PC-3 (cell line): ENCODE results near the gene CSNK1A1L. TPM values are rescaled to one million over a fixed set of nuclear protein-coding genes. Genes with fewer than 3 reads are reported as not detected.

Experiments
- ATAC-seq: fragments of 200-7000 bp; cut with Tn5 transposase; 2 replicates; pipeline ENCODE4 v1.9.1; 2020; ENCODE audit warnings: mild to moderate bottlenecking, moderate library complexity
- Bru-seq: library from RNA; stranded (reverse); fragments of 400-500 nt; gene quantifications from one replicate; lab custom pipeline; 2021; lab: Mats Ljungman, UMichigan
- BruChase-seq, 2 experiments: library from RNA; stranded (reverse); fragments of 400-500 nt; gene quantifications; one replicate each; lab custom pipeline; 2021; lab: Mats Ljungman, UMichigan
- BruUV-seq: library from RNA; stranded (reverse); fragments of 400-500 nt; replicated peaks from 2 replicates; lab custom pipeline; 2021; lab: Mats Ljungman, UMichigan
- CTCF ChIA-PET: fragments of 300-600 bp; sonication (Branson Sonifier 250); formaldehyde crosslinking; loops from one replicate; lab custom pipeline; 2022; ENCODE audit warnings: antibody characterized with exemption; lab: Charles Lee
- POLR2A ChIA-PET: fragments of 300-600 bp; sonication (Branson Sonifier 250); formaldehyde crosslinking; loops from one replicate; lab custom pipeline; 2022; ENCODE audit warnings: antibody characterized with exemption; ENCODE audit not compliant: unreplicated experiment; lab: Charles Lee
- DNase-seq: peaks from one replicate; pipeline ENCODE4 v3.0.0-alpha.2; 2015
- H2AFZ ChIP-seq: fragments of 300-600 bp; sonication (generic); 2 replicates; pipeline ENCODE4 v1.6.0; 2016; ENCODE audit warnings: antibody characterized with exemption, low read length
- H3F3A ChIP-seq: fragments of 300-600 bp; sonication (generic); one replicate; pipeline ENCODE4 v1.6.0; 2017; ENCODE audit warnings: antibody characterized with exemption, low read length, control low read depth, mild to moderate bottlenecking; ENCODE audit not compliant: unreplicated experiment
- H3K27ac ChIP-seq: fragments of 300-600 bp; sonication (generic); 2 replicates; pipeline ENCODE4 v1.5.1; 2016; ENCODE audit warnings: mild to moderate bottlenecking, low read length
- H3K27me3 ChIP-seq: fragments of 300-600 bp; sonication (generic); 2 replicates; pipeline ENCODE4 v1.6.1; 2016; ENCODE audit warnings: low read length, mixed read lengths
- H3K36me3 ChIP-seq: fragments of 300-600 bp; sonication (generic); 2 replicates; pipeline ENCODE4 v1.6.1; 2016; ENCODE audit warnings: low read depth, mixed run types, low read length, mixed read lengths
- H3K4me1 ChIP-seq: fragments of 300-600 bp; sonication (generic); 2 replicates; pipeline ENCODE4 v1.5.1; 2016; ENCODE audit warnings: low read length; ENCODE audit not compliant: insufficient read depth
- H3K4me2 ChIP-seq: fragments of 300-600 bp; sonication (generic); 2 replicates; pipeline ENCODE4 v1.6.0; 2016; ENCODE audit warnings: low read length
- H3K4me3 ChIP-seq: fragments of 300-600 bp; sonication (generic); 2 replicates; pipeline ENCODE4 v1.5.1; 2016; ENCODE audit warnings: mild to moderate bottlenecking, low read length, mixed read lengths
- H3K79me2 ChIP-seq: fragments of 300-600 bp; sonication (generic); 2 replicates; pipeline ENCODE4 v1.6.1; 2017; ENCODE audit warnings: low read length, mixed read lengths
- H3K9ac ChIP-seq: fragments of 300-600 bp; sonication (generic); 2 replicates; pipeline ENCODE4 v1.6.0; 2016; ENCODE audit warnings: mild to moderate bottlenecking, low read length
- H3K9me2 ChIP-seq: fragments of 300-600 bp; sonication (generic); replicated peaks from 2 replicates; pipeline ENCODE4 v1.6.1; 2016; ENCODE audit warnings: mixed run types, low read length, mixed read lengths
- H3K9me3 ChIP-seq: fragments of 300-600 bp; sonication (generic); 2 replicates; pipeline ENCODE4 v1.6.1; 2016; ENCODE audit warnings: low read length, mixed read lengths
- H4K20me1 ChIP-seq: fragments of 300-600 bp; sonication (generic); 2 replicates; pipeline ENCODE4 v1.6.1; 2016; ENCODE audit warnings: low read length, mixed read lengths
- EZH2 ChIP-seq: fragments of 300-600 bp; sonication (generic); IDR thresholded peaks from one replicate; pipeline ENCODE4 v1.6.1; 2017; ENCODE audit warnings: antibody characterized with exemption, mild to moderate bottlenecking, low read length; ENCODE audit not compliant: unreplicated experiment
- EZH2phosphoT487 ChIP-seq: fragments of 300-600 bp; sonication (generic); IDR thresholded peaks from 2 replicates; pipeline ENCODE4 v1.6.1; 2018; ENCODE audit warnings: mild to moderate bottlenecking, antibody characterized with exemption, low read length, borderline replicate concordance
- intact Hi-C: fragments of 100-400 bp; cut with micrococcal nuclease; formaldehyde crosslinking; loops from 2 replicates; pipeline ENCODE4 v1.9.0; 2023
- long read RNA-seq: library from polyadenylated mRNA; unstranded; transcript quantifications from one replicate; pipeline ENCODE4 v2.0.0, GENCODE V29; 2021; ENCODE audit not compliant: unreplicated experiment
- total RNA-seq: library from RNA; depleted of rRNA; stranded (reverse); fragments of >200 nt; gene quantifications from 2 replicates; pipeline ENCODE4 v1.2.3, GENCODE V29; 2014; rRNA removed
- TF ChIP-seq, protein P1 (sequence below): fragments of 300-600 bp; sonication (generic); conservative IDR thresholded peaks from 2 replicates; pipeline ENCODE4 v1.5.1; 2017; ENCODE audit warnings: antibody characterized with exemption, low read depth, mild to moderate bottlenecking, low read length

The CSNK1A1L gene
- total RNA-seq (not detected in 2 replicates), Bru-seq, nascent RNA (not detected), BruChase-seq, experiment 1, labeled RNA remaining after a 6-hour chase (not detected), BruChase-seq, experiment 2, labeled RNA remaining after a 2-hour chase (not detected)
- long read RNA-seq, result 0 reads

DNA sequence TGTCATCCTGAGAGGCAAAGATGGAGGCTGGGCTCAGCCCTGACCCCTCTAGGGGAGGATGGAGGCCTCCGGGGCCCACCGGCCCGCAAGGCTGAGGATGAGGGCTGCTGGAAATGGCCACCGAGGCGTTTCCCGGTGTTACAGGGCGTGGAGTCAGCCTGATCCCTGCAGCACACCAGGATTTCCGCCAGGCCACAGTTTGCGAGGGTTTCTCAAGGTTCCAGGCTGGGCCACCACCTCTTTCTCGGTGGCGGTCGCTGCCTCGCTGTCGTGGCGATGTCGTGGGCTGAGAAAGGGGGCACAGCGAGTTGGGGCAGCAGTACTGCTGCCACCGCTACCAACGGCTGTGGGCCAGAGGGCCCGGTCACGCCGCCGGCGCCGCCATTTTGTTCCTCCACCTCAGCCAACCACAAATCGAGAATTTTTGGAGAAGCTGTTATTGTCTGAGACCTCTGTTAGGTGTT lies at the start of gene CSNK1A1L:
CSNK1A1L (minus strand) TSS at position 414 of the 464 bp plus-strand sequence; CDS start at position 6, 408 bp downstream.
- H3K4me3 ChIP-seq, result no peak within 1 kb of the TSS
- H2AFZ ChIP-seq, result no peak within 1 kb of the TSS
- DNase-seq (no peak), ATAC-seq (no peak)
- no peak within 1 kb of the TSS for H3K27ac ChIP-seq
- H3K27me3 ChIP-seq, result peaks cover 16% of the 10 kb centered on the region
- BruUV-seq, result no TSS peak
- no peaks in the 10 kb centered on the region for H3K79me2 ChIP-seq
- no peaks in the 10 kb centered on the region for H3F3A ChIP-seq
- H3K36me3 ChIP-seq, result no peaks in the 10 kb centered on the region
- no peaks in the 10 kb centered on the region for H4K20me1 ChIP-seq
- no peak within 1 kb of the TSS for H3K9ac ChIP-seq
- POLR2A ChIA-PET, result no interaction called here
- CTCF ChIA-PET, result no interaction called here
- intact Hi-C loops, result no loop called here
- H3K4me1 ChIP-seq, result peaks cover 10% of the 10 kb centered on the region; the same call in 1 of the 2 replicates
- no peak within 1 kb of the TSS for H3K4me2 ChIP-seq
- no peak for TF ChIP-seq EZH2phosphoT487
- TF ChIP-seq, protein P1, sequence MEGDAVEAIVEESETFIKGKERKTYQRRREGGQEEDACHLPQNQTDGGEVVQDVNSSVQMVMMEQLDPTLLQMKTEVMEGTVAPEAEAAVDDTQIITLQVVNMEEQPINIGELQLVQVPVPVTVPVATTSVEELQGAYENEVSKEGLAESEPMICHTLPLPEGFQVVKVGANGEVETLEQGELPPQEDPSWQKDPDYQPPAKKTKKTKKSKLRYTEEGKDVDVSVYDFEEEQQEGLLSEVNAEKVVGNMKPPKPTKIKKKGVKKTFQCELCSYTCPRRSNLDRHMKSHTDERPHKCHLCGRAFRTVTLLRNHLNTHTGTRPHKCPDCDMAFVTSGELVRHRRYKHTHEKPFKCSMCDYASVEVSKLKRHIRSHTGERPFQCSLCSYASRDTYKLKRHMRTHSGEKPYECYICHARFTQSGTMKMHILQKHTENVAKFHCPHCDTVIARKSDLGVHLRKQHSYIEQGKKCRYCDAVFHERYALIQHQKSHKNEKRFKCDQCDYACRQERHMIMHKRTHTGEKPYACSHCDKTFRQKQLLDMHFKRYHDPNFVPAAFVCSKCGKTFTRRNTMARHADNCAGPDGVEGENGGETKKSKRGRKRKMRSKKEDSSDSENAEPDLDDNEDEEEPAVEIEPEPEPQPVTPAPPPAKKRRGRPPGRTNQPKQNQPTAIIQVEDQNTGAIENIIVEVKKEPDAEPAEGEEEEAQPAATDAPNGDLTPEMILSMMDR, result no peak
- no peaks in the 10 kb centered on the region for H3K9me3 ChIP-seq
- no peaks in the 10 kb centered on the region for H3K9me2 ChIP-seq

DNA sequence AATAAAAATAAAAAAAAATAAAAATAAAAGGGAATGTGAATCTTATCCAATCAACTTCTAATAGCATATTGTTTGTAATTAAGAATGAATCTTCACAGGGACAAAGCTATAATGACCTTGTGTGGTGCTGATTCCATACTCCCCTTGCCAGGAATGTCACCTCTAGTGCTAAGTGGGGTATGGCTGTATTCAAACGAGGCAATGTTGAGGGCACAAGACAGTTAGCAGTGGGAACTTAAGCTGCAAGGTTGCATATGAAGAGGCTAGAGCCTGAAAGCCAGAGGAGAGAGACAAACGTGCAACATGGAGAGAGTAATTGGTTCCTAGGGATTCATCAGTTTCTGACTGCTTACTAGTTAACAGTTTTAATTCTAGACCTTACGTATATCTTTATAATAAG lies 43.9 kb upstream of the CSNK1A1L start:
- no peak for DNase-seq
- intact Hi-C loops, result no loop called here
- no TSS peak for BruUV-seq
- H3K79me2 ChIP-seq, result no peaks in the 10 kb centered on the region
- no peak for ATAC-seq
- no peaks in the 10 kb centered on the region for H3K4me1 ChIP-seq
- H2AFZ ChIP-seq, result no peak overlapping the region
- POLR2A ChIA-PET, result no interaction called here
- no peaks in the 10 kb centered on the region for H3K9me2 ChIP-seq
- no peaks in the 10 kb centered on the region for H3K36me3 ChIP-seq
- H3K27me3 ChIP-seq, result no peaks in the 10 kb centered on the region
- H3K4me2 ChIP-seq, result no peak overlapping the region
- no peak overlapping the region for H3K4me3 ChIP-seq
- H3K27ac ChIP-seq, result no peak overlapping the region
- H4K20me1 ChIP-seq, result no peaks in the 10 kb centered on the region
- H3K9ac ChIP-seq, result no peak overlapping the region
- H3F3A ChIP-seq, result no peaks in the 10 kb centered on the region
- TF ChIP-seq EZH2, result no peak
- TF ChIP-seq EZH2phosphoT487, result no peak
- TF ChIP-seq, protein P1, result no peak
- CTCF ChIA-PET, result no interaction called here
- H3K9me3 ChIP-seq, result no peaks in the 10 kb centered on the region

DNA sequence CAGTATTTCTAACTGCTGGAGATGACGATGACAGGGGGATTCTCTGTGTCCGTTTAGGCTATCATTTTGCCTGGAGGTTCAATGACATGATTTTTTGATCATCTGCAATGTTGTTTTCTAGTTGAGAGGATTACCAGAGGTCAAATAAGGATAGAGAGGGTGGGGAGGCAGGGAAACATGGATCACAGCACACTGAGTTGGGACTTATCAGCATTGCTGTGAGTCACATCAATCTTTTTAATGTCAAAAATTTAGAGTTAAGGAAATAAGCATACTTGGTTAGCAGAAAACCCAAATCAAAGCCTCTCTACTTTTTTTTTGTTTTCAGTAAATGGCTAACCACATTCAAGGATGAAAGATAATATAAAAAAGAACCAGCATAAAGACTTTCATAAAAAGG lies 43.0 kb upstream of the CSNK1A1L start:
- POLR2A ChIA-PET, result no interaction called here
- intact Hi-C loops, result no loop called here
- CTCF ChIA-PET, result interaction anchor here (0.6 kb wide), 1 partner anchor 38 kb away, joined by 5 read pairs; no protein-coding TSS in a partner anchor

More for the DNA sequence above, 43.0 kb upstream of the CSNK1A1L start:
- H3K27ac ChIP-seq, result no peak overlapping the region
- no peak overlapping the region for H3K9ac ChIP-seq
- no peak overlapping the region for H3K4me3 ChIP-seq
- no TSS peak for BruUV-seq
- H3K79me2 ChIP-seq, result no peaks in the 10 kb centered on the region
- H3F3A ChIP-seq, result no peaks in the 10 kb centered on the region
- no peaks in the 10 kb centered on the region for H3K36me3 ChIP-seq
- TF ChIP-seq EZH2phosphoT487 (no peak), EZH2 (no peak)
- TF ChIP-seq, protein P1, result no peak
- no peaks in the 10 kb centered on the region for H4K20me1 ChIP-seq
- no peaks in the 10 kb centered on the region for H3K9me3 ChIP-seq
- H3K9me2 ChIP-seq, result no peaks in the 10 kb centered on the region
- H3K4me1 ChIP-seq, result no peaks in the 10 kb centered on the region
- no peak overlapping the region for H2AFZ ChIP-seq
- DNase-seq (no peak), ATAC-seq (no peak)
- no peak overlapping the region for H3K4me2 ChIP-seq
- no peaks in the 10 kb centered on the region for H3K27me3 ChIP-seq
